GM12878 (cell line): ENCODE data around the gene AP3B2. TPM values are rescaled to one million over a fixed set of nuclear protein-coding genes. Genes with fewer than 3 reads are reported as not detected.

Experiments
- ATAC-seq: fragments of 200-7000 bp; cut with Tn5 transposase; 3 replicates; pipeline ENCODE4 v1.9.1; 2020; ENCODE audit warnings: mild to moderate bottlenecking, moderate library complexity
- BruUV-seq: library from RNA; stranded (reverse); fragments of 400-500 nt; replicated peaks from 2 replicates; lab custom pipeline; 2021; lab: Mats Ljungman, UMichigan
- CTCF ChIA-PET: fragments of 300-600 bp; sonication (Branson Sonifier 250); formaldehyde crosslinking; extraction: SDS; loops from one replicate; lab custom pipeline; 2021; ENCODE audit warnings: inconsistent platforms; lab: Yijun Ruan, JAX
- POLR2A ChIA-PET: fragments of 350-600 bp; formaldehyde crosslinking; extraction: SDS; loops from one replicate; lab custom pipeline; 2021; ENCODE audit warnings: inconsistent platforms; lab: Charles Lee
- RAD21 ChIA-PET: fragments of 300-600 bp; sonication (Branson Sonifier 250); formaldehyde crosslinking; loops from one replicate; lab custom pipeline; 2023; ENCODE audit warnings: antibody characterized with exemption; ENCODE audit not compliant: unreplicated experiment; lab: Charles Lee
- SMC1A ChIA-PET: fragments of 300-600 bp; sonication (Branson Sonifier 250); formaldehyde crosslinking; loops from one replicate; lab custom pipeline; 2023; ENCODE audit not compliant: unreplicated experiment, uncharacterized antibody; lab: Charles Lee
- DNase-seq: peaks from one replicate; pipeline ENCODE4 v3.0.0-alpha.2; 2011; ENCODE audit warnings: low read depth, low spot score
- FAIRE-seq: peaks from 3 replicates; lab custom pipeline; 2011; peaks lifted over from hg19 to GRCh38; lab: Jason Lieb, UNC
- H2AFZ ChIP-seq: 2 replicates; pipeline ENCODE4 v1.6.0; 2011; ENCODE audit warnings: low read depth, low read length, control low read depth; ENCODE audit not compliant: control insufficient read depth
- H3K27ac ChIP-seq: 2 replicates; pipeline ENCODE4 v1.5.1; 2011; ENCODE audit warnings: control low read depth; ENCODE audit not compliant: control insufficient read depth, insufficient read depth
- H3K27me3 ChIP-seq, 2 experiments: replicated peaks in 1 of 2; 2 replicates each; pipeline versions ENCODE4 v1.6.0 to v1.6.1; 2011; ENCODE audit warnings: low read length in 1 of 2; ENCODE audit not compliant: control insufficient read depth in 2 of 2, insufficient read depth in 2 of 2
- H3K36me3 ChIP-seq, 2 experiments: 2 replicates each; pipeline ENCODE4 v1.5.1; 2011; ENCODE audit warnings: low read length in 1 of 2; ENCODE audit not compliant: control insufficient read depth in 2 of 2, insufficient read depth in 2 of 2
- H3K4me1 ChIP-seq: 2 replicates; pipeline ENCODE4 v1.6.1; 2011; ENCODE audit warnings: mild to moderate bottlenecking, low read length, moderate library complexity, mixed read lengths; ENCODE audit not compliant: control insufficient read depth, insufficient read depth
- H3K4me2 ChIP-seq: 2 replicates; pipeline ENCODE4 v1.6.0; 2011; ENCODE audit warnings: control low read depth; ENCODE audit not compliant: control insufficient read depth, insufficient read depth
- H3K4me3 ChIP-seq: fragments of 200-600 bp; sonication (generic); 2 replicates; pipeline ENCODE4 v1.5.1; 2016
- H3K79me2 ChIP-seq: 2 replicates; pipeline ENCODE4 v1.6.0; 2011; ENCODE audit warnings: low read length; ENCODE audit not compliant: control insufficient read depth, insufficient read depth
- H3K9ac ChIP-seq: 2 replicates; pipeline ENCODE4 v1.8.0; 2011; ENCODE audit warnings: low read length, control low read depth, mixed read lengths; ENCODE audit not compliant: control insufficient read depth, insufficient read depth
- H3K9me3 ChIP-seq: replicated peaks from 3 replicates; pipeline ENCODE4 v1.5.1; 2011; ENCODE audit warnings: mild to moderate bottlenecking, low read length; ENCODE audit not compliant: control insufficient read depth, insufficient read depth
- H4K20me1 ChIP-seq: 2 replicates; pipeline ENCODE4 v1.6.0; 2011; ENCODE audit not compliant: control insufficient read depth, insufficient read depth
- BCL11A ChIP-seq: IDR thresholded peaks from 2 replicates; pipeline ENCODE4 v1.6.1; 2011; ENCODE audit warnings: low read depth, low read length
- CBX3 ChIP-seq: fragments of 200-600 bp; sonication (generic); IDR thresholded peaks from 2 replicates; pipeline ENCODE4 v1.6.1; 2016; ENCODE audit warnings: low read depth, borderline replicate concordance
- CUX1 ChIP-seq: IDR thresholded peaks from 2 replicates; pipeline ENCODE4 v1.6.1; 2012; ENCODE audit warnings: improper control_type of control experiment, low read depth, low read length; ENCODE audit not compliant: insufficient replicate concordance
- E2F8 ChIP-seq: fragments of 450-650 bp; IDR thresholded peaks from 2 replicates; pipeline ENCODE4 v1.6.1; 2018; ENCODE audit warnings: mild to moderate bottlenecking, low read depth, moderate library complexity; ENCODE audit not compliant: partially characterized antibody
- EZH2 ChIP-seq: IDR thresholded peaks from 2 replicates; pipeline ENCODE4 v1.6.1; 2012; ENCODE audit warnings: low read depth, mild to moderate bottlenecking, control low read depth, inconsistent platforms, low read length, borderline replicate concordance; ENCODE audit not compliant: control insufficient read depth
- FOXM1 ChIP-seq: IDR thresholded peaks from 2 replicates; pipeline ENCODE4 v1.6.1; 2012; ENCODE audit warnings: low read depth, mild to moderate bottlenecking, inconsistent platforms, low read length, moderate library complexity
- POLR2AphosphoS5 ChIP-seq: IDR thresholded peaks from 2 replicates; pipeline ENCODE4 v1.6.1; 2011; ENCODE audit warnings: mild to moderate bottlenecking, low read length, inconsistent platforms
- SIN3A ChIP-seq: IDR thresholded peaks from 2 replicates; pipeline ENCODE4 v1.6.1; 2012; ENCODE audit warnings: low read depth, low read length, improper control_type of control experiment
- SKIL ChIP-seq: fragments of 450-650 bp; IDR thresholded peaks from 2 replicates; pipeline ENCODE4 v1.6.1; 2017; ENCODE audit warnings: mild to moderate bottlenecking, low read depth, inconsistent platforms; ENCODE audit not compliant: poor library complexity, severe bottlenecking
- SMARCA5 ChIP-seq: fragments of 450-650 bp; IDR thresholded peaks from 2 replicates; pipeline ENCODE4 v1.6.1; 2017; ENCODE audit warnings: mild to moderate bottlenecking
- SUZ12 ChIP-seq: fragments of 200-600 bp; sonication (generic); IDR thresholded peaks from one replicate; pipeline ENCODE4 v1.6.1; 2018; ENCODE audit warnings: antibody characterized with exemption, mild to moderate bottlenecking; ENCODE audit not compliant: unreplicated experiment
- TAF1 ChIP-seq: IDR thresholded peaks from 2 replicates; pipeline ENCODE4 v1.6.1; 2011; ENCODE audit warnings: mild to moderate bottlenecking, low read depth, low read length, borderline replicate concordance
- ZNF207 ChIP-seq: fragments of 450-650 bp; IDR thresholded peaks from 2 replicates; pipeline ENCODE4 v1.6.1; 2014; ENCODE audit warnings: antibody characterized with exemption, mild to moderate bottlenecking, borderline replicate concordance
- WGBS: methylation state at CpG from one replicate; pipeline ENCODE4 v1.1.6; 2016; ENCODE audit warnings: low lambda C conversion rate; ENCODE audit not compliant: insufficient replicate concordance, insufficient coverage; ENCODE audit errors: missing lambda C conversion rate; 5-methylcytosine and 5-hydroxymethylcytosine counted together
- in situ Hi-C: fragments of 300-500 bp; cut with MboI; formaldehyde crosslinking; loops from 9 replicates; pipeline ENCODE4 v1.14.3; 2018; ENCODE audit warnings: mixed read lengths
- intact Hi-C: fragments of 100-400 bp; cut with micrococcal nuclease; formaldehyde crosslinking; loops from one replicate; pipeline ENCODE4 v1.14.2; 2022; ENCODE audit not compliant: unreplicated experiment
- polyA plus RNA-seq, 11 experiments: library from polyadenylated mRNA; depleted of rRNA in 4 of 11; unstranded in 6 of 11; stranded (reverse) in 5 of 11; fragments of >200 nt; fragmentation: Nextera tagmentation in 4 of 11; fragmentation: Illumina TruSeq in 1 of 11; extraction: Ambion mirVana in 4 of 11; extraction: Trizol in 1 of 11; gene quantifications; 1 replicate in 1 of 11; 2 replicates in 10 of 11; pipeline versions ENCODE4 v1.2.1 to v1.2.3, GENCODE V29; 2011 to 2016; ENCODE audit warnings: inconsistent platforms in 2 of 11, missing spikeins in 2 of 11, low read depth in 1 of 11
- total RNA-seq, 4 experiments: library from RNA; depleted of rRNA in 3 of 4; stranded (reverse); fragments of >200 nt in 3 of 4; fragmentation: Illumina TruSeq in 1 of 4; extraction: Trizol in 1 of 4; gene quantifications; 2 replicates each; pipeline versions ENCODE4 v1.2.1 to v1.2.3, GENCODE V29; 2013 to 2021

AP3B2 gene
- total and polyA plus RNA-seq, 10 of the 15 experiments (the other 5 are each of a cell fraction or from before 2014, with no cell fraction given), result not detected

GRCh38 chr15:82613747-82614146 lies 95.9 kb downstream of the AP3B2 start:
- ChIA-PET SMC1A (interaction anchor here (1.0 kb wide), 1 partner anchor 18 kb away, joined by 3 read pairs; no protein-coding TSS in a partner anchor), RAD21 (interaction anchor here (0.7 kb wide), 1 partner anchor 36 kb away, joined by 3 read pairs; no protein-coding TSS in a partner anchor), POLR2A (no interaction called here), CTCF (no interaction called here)
- Histone ChIP-seq H3K9ac (no peak overlapping the region), H3K27ac (no peak overlapping the region), H2AFZ (no peak overlapping the region), H3K36me3 (no peaks in the 10 kb centered on the region), H3K79me2 (no peaks in the 10 kb centered on the region), H3K27me3 (no peaks in the 10 kb centered on the region), H3K4me1 (no peaks in the 10 kb centered on the region), H3K4me3 (no peak overlapping the region), H3K9me3 (no peaks in the 10 kb centered on the region), H3K4me2 (no peak overlapping the region), H4K20me1 (no peaks in the 10 kb centered on the region)
- WGBS, result 40% methylated on average over 9 of the region's 12 CpGs
- ATAC-seq (no peak), DNase-seq (no peak), FAIRE-seq (no peak)
- no TSS peak for BruUV-seq
- in situ Hi-C loops (no loop called here), intact Hi-C loops (no loop called here)
- no peak for TF ChIP-seq SMARCA5
- TF ChIP-seq CUX1, result no peak
- no peak for TF ChIP-seq SUZ12
- no peak for TF ChIP-seq SIN3A
- TF ChIP-seq CBX3, result no peak
- no peak for TF ChIP-seq POLR2AphosphoS5
- TF ChIP-seq SKIL, result no peak
- TF ChIP-seq EZH2, result no peak
- TF ChIP-seq BCL11A, result no peak
- TF ChIP-seq E2F8, result no peak
- no peak for TF ChIP-seq FOXM1
- TF ChIP-seq ZNF207, result no peak
- no peak for TF ChIP-seq TAF1
